GM18907 (cell line): ENCODE data around the gene TNFRSF18.
"Not testable (repeated sequence)": the region's sequence is repeated elsewhere in the genome, so short reads cannot be mapped to it uniquely, and the experiment has no call there.

Source experiments
- ATAC-seq: cut with Tn5 transposase; IDR thresholded peaks from one replicate; pipeline ENCODE4 v1.9.1; 2021; ENCODE audit warnings: mild to moderate bottlenecking, moderate library complexity; ENCODE audit not compliant: unreplicated experiment

Gene TNFRSF18, protein sequence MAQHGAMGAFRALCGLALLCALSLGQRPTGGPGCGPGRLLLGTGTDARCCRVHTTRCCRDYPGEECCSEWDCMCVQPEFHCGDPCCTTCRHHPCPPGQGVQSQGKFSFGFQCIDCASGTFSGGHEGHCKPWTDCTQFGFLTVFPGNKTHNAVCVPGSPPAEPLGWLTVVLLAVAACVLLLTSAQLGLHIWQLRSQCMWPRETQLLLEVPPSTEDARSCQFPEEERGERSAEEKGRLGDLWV

DNA sequence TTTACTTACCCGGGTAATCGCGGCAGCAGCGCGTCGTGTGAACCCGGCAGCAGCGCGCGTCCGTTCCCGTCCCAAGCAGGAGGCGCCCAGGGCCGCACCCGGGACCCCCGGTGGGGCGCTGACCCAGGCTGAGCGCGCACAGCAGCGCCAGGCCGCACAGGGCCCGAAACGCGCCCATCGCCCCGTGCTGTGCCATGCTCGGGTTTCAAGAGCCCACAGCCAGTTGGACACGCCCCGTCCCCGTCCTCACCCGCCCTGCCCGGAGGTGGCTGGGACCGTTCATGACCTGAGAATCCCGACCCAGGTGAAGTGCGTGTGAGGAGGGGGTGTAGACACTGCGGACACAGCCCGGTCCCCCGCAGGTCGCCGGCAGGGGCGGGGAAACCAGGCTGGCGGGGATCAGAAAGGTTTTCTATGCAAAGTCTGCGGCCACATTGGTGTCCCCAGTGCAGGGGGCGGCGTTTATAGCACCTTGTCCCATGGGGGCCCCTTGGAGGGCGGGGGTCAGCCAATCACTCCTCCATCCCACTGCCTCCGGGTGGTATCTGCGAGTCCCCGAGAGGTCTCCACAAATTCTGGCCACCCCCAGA is at the start of gene TNFRSF18:
Gene TNFRSF18 (minus strand): TSS at position 217 of the 590 bp plus-strand sequence. CDS start 21 bp downstream, at position 196.
- peak; percentile 38 for ATAC-seq

DNA sequence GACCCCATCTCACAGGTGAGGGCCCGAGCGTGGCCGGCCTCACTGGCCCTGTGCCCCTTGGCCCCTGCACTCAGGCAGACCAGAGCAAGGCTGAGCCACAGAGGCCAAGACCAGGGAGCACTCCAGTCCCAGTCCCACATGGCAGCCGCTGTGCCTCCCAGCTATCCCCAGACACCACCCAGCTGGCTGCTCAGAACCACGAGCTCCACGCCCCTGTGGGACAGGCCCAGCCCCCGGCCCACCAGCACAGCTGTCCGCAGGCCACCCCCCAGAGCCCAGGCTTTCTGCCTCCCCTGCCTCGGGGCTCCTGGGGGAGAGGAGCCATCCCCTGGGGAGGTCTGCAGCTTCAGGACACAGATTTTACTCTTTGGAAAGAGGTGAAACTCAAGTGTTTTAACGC is 49.2 kb upstream of the TNFRSF18 start:
- no peak for ATAC-seq

DNA sequence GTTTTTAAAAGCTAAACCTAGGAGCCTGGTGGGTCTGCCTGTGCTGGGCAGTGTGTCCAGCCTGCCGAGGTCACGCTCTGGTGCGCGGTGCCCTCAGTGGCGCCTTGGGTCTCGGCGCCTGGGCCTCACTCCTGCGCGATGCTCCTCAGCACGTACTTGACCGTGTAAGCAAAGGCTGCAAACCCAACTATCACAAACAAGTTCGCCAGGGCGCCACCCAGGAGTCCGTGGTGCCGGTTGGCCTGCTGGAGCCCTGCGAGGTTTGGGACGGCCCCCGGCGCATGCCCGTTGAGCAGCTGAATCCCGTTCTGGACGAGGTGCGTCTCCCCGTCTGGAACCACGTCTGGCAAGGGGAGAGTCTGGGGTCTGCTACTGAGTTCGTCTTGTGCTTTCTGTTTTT is 48.7 kb upstream of the TNFRSF18 start:
- ATAC-seq = no peak

DNA sequence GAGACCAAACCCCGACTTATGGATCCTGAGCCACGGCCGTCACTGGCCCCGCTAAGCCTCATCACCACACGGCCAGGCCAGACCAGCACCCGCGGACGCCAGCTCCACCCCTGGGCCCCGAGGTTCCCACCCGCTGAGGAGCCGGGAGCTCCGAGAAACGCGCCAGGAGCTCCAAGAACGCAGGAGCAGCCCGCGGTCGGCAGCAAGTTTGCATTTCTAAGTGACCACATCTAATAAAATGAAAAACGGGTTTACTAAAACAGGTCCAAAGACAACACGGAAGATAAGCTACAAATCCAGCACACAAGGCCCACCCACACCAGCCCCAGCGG is 48.2 kb upstream of the TNFRSF18 start:
- ATAC-seq = no peak

DNA sequence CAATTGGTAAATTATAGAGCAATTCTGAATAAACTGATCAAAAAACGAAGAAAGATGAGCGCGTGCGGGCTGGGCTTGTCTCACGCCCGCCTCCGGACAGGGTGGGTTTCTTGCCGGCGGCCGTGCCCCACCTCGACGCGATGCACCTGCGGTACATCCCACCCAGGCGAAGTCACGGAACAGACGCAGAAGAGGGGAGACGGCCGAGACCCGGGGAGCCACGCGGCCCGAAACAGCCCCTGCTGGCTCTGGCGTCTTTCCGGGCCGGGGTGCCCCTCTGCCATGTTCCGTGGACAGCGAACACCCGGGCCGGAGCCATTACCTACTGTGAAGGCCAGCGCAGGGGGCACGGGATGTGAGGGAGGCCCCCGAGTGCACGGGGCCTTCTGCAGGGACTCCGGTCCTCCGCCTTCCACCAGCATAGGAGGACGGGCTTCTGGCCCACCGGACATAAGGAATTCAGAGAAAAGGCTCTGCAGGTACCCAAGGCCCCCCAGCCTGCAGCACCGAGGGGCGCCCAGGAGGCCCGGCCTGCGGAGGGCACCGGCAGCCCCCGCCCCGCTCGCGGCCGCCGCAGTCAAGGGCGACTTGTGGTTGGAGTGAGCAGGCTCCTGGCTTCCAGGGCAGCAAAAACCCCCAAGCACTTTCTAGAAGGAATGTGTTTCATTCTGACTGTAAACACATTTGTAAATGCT is 47.7 kb upstream of the TNFRSF18 start:
- no peak for ATAC-seq

DNA sequence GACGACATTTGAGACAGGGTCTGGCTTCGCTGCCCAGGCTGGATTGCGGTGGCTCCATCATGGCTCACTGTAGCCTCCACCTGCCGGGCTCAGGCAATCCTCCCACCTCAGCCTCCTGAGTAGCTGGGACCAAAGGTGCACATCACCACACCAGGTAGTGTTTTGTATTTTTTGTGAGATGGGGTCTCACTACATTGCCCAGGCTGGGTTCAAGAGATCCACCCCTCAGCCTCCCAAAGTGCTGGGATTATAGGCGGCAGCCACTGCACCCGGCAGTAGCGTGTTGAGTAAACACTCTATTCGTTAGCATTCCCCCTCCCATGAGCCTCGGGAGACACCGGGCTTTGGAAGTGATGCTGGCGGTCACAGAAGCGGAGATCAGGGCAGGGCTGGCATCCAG is 46.9 kb upstream of the TNFRSF18 start:
- no peak for ATAC-seq

DNA sequence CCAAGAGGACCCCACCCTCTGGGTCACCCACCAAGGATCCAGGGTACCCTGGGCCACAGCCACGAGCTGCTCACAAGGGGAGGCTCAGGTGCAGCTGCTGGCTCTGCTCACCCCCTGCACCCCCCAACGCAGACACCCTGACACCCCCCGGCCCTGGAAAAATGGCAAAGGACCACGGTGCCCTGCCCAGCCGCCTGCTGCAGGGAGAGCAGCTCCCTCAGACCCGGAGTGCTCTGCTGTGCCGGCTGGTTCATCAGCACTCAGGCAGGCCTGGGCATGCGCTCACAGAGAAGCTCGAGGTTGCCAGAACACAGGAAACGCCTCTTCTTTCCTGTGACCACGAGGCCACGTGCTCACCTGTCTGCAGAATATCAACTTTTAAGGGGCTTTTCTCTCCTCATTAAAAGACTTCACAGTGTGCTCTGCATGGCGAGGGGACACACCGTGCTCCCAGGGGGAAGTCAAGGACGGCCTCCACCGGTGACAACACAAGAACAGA is 44.4 kb upstream of the TNFRSF18 start:
- no peak for ATAC-seq

DNA sequence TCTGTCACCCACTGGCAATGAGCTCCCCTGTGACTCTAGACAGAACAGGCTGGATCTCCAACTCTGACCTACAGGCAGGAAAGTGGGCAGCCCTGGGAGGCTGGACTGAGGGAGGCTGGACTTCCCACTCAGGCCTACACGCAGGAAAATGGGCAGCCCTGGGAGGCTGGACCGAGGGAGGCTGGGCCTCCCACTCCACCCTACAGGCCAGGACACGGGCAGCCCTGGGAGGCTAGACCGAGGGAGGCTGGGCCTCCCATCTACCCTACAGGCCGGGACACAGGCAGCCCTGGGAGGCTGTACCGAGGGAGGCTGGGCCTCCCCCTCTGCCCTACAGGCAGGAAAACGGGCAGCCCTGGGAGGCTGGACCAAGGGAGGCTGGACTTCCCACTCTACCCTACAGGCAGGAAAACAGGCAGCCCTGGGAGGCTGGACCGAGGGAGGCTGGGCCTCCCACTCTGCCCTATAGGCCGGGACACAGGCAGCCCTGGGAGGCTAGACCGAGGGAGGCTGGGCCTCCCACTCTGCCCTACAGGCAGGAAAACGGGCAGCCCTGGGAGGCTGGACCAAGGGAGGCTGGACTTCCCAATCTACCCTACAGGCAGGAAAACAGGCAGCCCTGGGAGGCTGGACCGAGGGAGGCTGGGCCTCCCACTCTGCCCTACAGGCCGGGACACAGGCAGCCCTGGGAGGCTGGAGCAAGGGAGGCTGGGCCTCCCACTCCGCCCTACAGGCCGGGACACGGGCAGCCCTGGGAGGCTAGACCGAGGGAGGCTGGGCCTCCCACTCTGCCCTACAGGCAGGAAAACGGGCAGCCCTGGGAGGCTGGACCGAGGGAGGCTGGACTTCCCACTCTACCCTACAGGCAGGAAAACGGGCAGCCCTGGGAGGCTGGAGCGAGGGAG is 41.9 kb upstream of the TNFRSF18 start:
- not testable (repeated sequence) for ATAC-seq

DNA sequence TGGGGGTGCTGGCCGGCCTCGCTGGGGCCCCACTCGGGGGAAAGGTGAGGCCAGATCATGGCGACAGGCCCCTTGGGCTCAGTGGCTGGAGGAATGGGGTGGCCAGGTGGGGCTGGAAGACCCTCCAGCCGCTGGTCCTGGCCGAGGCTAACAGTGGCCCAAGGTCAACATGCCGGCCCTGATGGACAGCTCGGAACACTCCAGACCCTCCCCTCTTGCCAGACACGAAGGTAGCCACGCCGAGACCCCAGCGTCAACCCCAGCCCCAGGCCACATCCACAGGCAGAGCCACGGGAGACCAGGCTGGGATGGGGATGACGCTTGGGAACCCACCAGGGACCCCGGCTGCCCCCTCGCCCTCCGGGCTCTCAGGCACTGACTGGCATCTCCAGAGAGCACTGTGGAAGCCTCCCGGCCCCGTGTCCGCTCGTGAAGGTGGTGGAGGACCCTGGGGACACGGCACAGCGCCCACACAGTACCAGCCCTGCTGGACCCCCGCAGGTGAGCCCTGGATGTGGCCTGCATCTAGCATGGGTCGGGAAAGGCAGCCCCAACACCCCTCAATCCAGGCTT is 41.0 kb upstream of the TNFRSF18 start:
- ATAC-seq = no peak

DNA sequence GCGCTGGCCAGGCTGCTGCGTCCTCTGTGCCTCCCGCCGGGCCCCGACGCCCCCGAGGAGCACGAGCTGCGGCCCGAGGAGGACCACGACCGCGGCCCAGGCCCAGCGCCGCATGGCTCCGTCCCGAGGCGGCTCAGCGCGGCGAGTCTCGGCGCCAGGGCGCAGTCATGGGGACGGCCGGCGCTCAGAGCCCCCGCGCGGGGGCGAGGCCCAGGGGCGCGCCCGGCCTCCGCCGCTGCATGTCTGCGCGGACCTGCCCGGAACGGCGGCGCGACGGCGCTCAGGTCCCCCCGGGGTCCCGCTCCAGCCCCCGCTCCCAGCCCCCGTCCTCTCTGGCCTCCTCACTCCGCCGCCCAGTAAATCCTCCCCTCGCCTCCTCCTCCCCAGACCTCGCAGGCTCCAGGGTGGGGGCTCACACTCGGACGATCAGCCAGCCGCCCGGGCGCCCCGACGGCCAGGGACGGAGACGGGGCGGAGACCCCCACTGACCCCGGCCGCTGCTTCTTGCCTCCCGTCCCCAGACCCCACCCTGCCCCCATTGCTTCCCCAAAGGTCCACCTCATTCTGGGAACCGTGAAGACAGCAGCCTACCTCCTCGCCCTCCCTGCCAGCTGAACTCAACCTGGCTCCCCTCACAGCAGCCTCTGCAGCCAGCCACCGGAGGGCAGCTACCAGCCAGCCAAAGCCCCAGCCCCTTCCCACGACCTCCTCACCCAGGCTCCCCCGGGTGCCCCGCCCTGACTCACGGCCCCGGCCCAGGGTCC is 40.4 kb upstream of the TNFRSF18 start, which contains the start of gene C1QTNF12:
Gene C1QTNF12 (minus strand): TSS at position 146 of the 764 bp plus-strand sequence. CDS start 32 bp downstream, at position 114.
- no peak for ATAC-seq

DNA sequence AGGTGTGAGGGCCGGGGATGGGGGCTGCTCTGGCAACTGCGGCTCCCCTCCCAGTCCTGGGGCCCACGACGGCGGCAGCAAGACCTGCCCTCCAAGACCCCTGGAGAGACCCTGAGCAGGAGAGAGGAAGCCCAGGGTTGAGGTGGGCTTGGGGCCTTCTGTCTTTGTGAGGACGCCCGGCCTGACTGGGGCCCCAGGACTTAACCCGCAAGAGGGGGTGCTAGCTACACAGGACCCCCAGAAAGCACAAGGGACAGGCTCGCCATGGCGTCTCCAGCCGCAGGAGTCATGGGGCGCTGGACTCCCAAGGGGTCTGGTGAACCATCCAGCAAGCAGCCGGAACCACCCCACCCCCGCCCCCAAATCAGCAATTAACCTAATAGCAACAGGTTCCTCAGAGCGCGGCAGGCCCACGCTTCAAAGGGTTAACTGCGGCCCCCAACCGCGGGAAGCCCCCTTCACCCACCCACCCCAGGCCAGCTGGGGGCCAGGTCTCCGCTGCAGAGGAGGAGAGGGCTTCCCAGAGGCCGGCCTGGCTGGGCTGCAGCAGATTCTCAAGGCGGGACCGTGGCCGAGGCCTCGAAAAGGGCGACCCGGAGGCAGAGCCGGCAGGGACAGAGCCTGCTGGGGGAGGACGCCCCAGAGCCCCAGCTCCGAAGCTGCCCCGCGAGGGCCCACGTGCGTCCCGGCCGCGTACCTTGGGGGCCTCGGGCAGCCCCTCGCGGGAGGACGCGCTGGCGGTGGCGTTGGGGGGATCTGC is 39.6 kb upstream of the TNFRSF18 start:
- ATAC-seq = no peak

DNA sequence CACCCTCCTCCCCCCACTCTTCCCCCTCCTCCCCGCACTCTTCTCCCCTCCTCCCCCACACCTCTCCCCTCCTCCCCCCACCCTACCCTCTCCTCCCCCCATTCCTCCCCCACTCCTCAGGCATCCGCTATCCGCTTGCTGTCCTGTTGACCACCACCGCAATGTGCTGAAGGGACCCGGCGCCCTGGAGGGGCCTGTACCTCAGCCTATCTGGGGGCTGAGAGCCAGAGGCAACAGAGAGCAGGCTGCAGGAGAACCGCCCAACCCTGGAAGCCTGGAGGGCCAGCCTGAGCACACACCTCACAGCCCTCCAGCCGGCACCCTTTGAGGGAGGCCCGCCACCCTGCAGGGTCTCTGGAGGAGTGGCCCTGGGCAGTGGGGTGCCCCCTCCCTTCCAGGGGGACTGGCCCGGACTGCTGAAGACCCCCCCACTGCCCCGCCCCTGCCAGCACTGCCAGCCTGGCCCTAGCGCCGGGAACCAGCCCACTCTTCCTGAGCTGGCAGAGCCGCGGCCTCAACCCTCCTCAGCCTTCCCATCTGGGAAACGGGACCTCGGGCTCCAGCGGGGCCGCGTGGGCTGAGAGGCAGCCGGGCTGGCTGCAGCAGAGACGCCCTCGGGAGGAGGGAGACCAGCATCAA is 38.9 kb upstream of the TNFRSF18 start:
- ATAC-seq = no peak

DNA sequence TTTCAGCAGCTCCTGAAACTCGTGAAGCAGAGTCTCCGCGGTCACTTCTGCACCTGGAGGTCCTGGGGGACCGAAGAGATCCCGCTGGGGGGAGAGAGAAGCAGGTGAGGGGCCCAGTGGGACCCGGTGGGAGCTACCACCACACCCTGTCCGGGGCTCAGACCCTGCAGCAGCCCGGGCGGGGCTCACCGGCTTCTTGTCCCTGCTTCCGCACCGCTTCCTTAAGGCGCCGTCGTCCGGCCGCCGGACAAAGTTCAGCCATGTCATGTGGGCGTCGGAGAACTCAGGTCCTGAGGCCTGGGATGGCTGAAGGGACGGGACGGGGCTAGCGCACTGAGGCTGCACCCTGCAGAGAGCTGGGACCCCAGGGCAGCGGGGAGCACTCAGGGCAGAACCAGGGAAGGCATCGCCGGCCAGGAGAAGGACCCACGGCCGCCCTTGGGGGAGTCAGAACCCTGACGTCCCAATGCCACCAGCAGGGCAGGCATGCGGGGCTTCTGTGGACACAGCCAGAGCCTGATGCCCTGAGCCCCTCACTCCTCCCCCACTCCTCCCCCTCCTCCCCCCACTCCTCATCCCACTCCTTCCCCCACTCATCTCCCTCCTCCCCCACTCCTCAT is 37.9 kb upstream of the TNFRSF18 start:
- no peak for ATAC-seq

DNA sequence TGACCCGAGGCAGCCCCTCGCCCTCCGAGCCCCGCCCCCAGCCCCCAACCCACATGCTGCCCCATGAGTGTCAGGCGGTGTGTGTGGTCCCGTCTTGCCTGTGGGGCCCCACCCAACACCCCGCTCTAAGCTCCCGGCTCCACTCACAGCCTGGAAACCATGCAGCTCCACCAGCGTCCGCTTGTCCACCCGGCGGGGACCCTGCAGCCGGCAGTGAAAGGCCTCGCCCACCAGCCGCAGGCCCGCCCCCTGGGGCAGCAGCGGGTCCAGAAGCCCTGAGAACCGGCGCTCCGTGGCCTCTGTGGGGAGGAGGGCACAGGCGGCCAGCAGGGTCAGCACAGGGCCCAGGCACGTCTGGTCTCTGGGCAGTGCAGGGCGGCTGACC is 37.4 kb upstream of the TNFRSF18 start:
- ATAC-seq = no peak

DNA sequence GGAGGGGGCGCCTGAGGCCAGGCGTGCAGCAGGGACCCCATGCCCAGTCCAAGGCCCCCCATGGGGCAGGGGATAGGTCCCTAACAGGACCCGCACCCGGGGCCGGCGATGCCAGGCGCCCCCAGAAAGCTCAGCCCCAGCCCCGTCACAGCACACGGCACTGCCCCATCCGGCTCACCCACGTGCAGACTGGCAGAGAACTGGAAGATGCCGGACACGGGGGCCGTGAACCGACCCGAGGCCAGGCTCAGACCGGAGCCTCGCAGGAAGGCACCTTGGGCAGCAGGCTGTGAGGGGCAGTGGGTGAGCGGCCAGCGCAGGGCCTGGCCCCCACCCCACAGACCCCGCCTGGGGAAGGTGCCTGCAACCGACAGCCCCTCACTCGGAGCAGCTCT is 36.9 kb upstream of the TNFRSF18 start:
- ATAC-seq = no peak

DNA sequence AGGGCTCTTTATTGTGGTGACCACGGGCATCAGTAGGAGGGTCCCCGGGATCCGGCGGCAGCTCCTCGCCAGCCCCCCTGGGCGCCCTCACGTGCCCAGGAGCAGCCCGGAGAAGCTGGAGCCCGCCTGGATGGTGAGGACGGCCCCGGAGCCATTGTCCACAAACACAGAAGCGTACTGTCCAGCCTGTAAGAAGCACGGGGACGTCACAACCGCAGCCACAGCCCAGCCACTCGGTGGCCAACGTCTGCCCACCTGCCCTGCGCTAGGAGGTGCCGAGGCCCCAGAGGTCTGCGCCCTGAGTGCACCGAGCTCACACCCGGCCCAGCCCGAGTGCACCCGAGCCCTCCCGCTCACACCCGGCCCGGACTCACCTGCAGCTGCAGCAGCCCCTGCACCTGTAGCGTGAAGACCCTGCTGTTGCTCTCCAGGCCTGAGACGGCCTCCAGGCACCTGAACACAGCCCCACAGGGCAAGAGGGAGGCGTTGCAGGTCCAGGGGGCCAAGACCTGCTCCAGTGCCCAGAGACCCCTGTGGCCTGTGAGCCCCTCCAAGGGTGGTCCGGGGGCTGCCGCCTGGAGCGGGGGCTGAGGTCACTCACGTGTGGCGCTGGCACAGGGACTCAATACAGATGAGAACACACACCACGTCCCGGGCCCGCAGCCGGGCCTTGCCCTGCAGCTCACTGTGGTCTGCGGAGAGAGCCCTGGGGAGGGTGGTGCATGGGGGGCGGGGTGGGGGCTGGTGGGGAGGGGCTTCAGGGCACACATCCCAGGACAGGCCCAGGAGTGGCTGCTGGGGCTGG is 36.3 kb upstream of the TNFRSF18 start:
- ATAC-seq = no peak

DNA sequence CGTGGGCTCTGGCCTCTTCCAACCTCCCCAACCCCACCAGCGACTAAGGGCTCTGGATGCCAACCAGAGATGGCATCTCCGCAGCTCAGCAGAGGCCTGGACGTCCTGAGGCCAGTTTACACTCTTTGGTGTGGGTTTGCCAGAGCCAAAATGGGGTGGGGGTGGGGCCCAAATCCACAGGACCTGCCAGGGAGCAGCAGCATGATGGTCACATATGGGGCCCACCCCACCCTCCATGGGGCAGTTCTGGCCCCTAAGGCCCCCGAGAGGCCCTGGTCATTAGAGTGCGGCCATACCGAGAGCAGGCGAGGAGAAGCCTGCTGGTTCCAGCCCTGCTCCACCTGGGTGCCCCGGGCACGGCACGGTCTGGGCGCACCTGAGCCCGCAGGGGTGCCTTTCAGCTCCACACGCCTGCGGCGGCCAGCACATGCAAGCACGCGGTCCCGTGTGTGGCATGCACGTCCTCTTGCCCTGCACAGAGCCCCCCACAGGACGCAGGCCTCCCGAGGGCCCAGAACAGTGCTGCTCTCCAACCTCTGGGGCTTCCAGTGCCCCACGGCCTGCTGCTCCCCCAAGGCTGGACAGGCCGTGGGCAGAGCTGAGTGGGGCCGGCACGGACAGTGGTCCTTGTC is 35.3 kb upstream of the TNFRSF18 start:
- ATAC-seq = no peak
